Stimulated activated effector memory CD8-positive, alpha-beta T cell treated with anti-CD3 and anti-CD28 coated beads, Interleukin-12 subunit alpha, Interleukin-12 subunit beta, amount 100 ng/mL, for 72 hours (primary cell): Measurements from ENCODE around the gene NKD2.

Experiments
- ATAC-seq: fragments of 150-1000 bp; cut with Tn5 transposase; 2 replicates; pipeline ENCODE4 v1.10.0; 2021
- DNase-seq, 2 donors: peaks; one replicate each; pipeline ENCODE4 v3.0.0; 2021 to 2022; ENCODE audit warnings: low spot score in 2 of 2
- H3K27ac Mint-ChIP-seq: one replicate; pipeline ENCODE4 v1.8.0; 2022; ENCODE audit warnings: mild to moderate bottlenecking, mixed read lengths
- H3K36me3 Mint-ChIP-seq: one replicate; pipeline ENCODE4 v1.8.0; 2022; ENCODE audit warnings: mild to moderate bottlenecking, mixed read lengths
- H3K4me1 Mint-ChIP-seq: one replicate; pipeline ENCODE4 v1.8.0; 2022; ENCODE audit warnings: mixed read lengths
- H3K4me3 Mint-ChIP-seq: one replicate; pipeline ENCODE4 v1.8.0; 2022; ENCODE audit warnings: mild to moderate bottlenecking, mixed read lengths
- H3K9me3 Mint-ChIP-seq: one replicate; pipeline ENCODE4 v1.8.0; 2022; ENCODE audit warnings: mixed read lengths

NKD2 gene

GRCh38 chr5:1043327-1043726 lies 34.7 kb downstream of the NKD2 start:
- DNase-seq = no peak
- H3K36me3 Mint-ChIP-seq = peaks cover 58% of the 10 kb centered on the region
- no peak overlapping the region for H3K4me3 Mint-ChIP-seq
- peaks cover 77% of the 10 kb centered on the region for H3K4me1 Mint-ChIP-seq
- peaks cover 75% of the 10 kb centered on the region for H3K9me3 Mint-ChIP-seq
- H3K27ac Mint-ChIP-seq = peak overlapping the region; percentile 44
- ATAC-seq = no peak

GRCh38 chr5:1044117-1044516 lies 35.5 kb downstream of the NKD2 start:
- Mint-ChIP-seq H3K4me3 (no peak overlapping the region), H3K4me1 (peaks cover 80% of the 10 kb centered on the region), H3K36me3 (peaks cover 58% of the 10 kb centered on the region), H3K27ac (no peak overlapping the region), H3K9me3 (peaks cover 78% of the 10 kb centered on the region)
- DNase-seq (no peak), ATAC-seq (no peak)

DNA sequence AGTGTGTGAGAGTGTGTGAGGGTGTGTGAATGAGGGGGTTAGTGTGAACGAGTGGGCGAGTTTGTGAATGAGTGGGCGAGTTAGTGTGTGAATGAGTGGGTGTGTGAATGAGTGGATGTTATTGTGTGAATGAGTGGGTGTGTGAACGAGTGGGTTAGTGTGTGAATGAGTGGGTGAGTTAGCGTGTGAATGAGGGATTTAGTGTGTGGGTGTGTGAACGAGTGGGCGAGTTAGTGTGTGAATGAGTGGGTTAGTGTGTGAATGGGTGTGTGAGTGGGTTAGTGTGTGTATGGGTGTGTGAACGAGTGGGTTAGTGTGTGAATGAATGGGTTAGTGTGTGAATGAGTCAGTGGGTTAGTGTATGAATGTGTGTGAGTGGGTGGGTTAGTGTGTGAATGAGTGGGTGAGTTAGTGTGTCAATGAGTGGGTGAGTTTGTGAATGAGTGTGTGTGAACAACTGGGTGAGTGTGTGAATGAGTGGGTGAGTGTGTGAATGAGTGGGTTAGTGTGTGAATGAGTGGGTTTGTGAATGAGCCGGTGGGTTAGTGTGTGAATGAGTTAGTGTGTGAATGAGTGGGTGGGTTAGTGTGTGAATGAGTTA lies 37.5 kb downstream of the NKD2 start:
- no peak overlapping the region for H3K4me3 Mint-ChIP-seq
- ATAC-seq = no peak
- DNase-seq = no peak
- H3K9me3 Mint-ChIP-seq = peaks cover 75% of the 10 kb centered on the region
- H3K36me3 Mint-ChIP-seq = peaks cover 58% of the 10 kb centered on the region
- H3K27ac Mint-ChIP-seq = peak overlapping the region; percentile 41
- peaks cover 77% of the 10 kb centered on the region for H3K4me1 Mint-ChIP-seq

GRCh38 chr5:1047332-1047965 lies 38.8 kb downstream of the NKD2 start:
- Mint-ChIP-seq H3K4me1 (peaks cover 63% of the 10 kb centered on the region), H3K27ac (no peak overlapping the region), H3K36me3 (peaks cover 49% of the 10 kb centered on the region), H3K4me3 (no peak overlapping the region), H3K9me3 (peaks cover 61% of the 10 kb centered on the region)
- no peak for ATAC-seq
- DNase-seq = no peak

DNA sequence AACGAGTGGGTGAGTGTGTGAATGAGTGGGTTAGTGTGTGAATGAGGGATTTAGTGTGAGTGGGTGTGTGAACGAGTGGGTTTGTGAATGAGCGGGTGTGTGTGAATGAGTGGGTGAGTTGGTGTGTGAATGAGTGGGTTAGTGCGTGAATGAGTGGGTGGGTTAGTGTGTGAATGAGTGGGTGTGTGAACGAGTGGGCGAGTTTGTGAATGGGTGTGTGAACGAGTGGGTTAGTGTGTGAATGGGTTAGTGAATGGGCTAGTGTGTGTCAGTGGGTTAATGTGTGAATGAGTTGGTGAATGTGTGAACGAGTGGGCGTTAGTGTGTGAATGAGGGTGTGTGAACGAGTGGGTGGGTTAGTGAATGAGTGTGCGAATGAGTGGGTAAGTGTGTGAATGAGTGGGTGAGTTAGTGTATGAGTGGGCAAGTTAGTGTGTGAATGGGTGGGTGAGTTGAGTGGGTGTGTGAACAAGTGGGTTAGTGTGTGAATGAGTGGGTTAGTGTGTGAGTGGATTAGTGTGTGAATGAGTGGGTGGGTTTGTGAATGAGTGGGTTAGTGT lies 39.6 kb downstream of the NKD2 start:
- Mint-ChIP-seq H3K27ac (peak overlapping the region; percentile 20), H3K4me3 (no peak overlapping the region), H3K9me3 (peaks cover 53% of the 10 kb centered on the region), H3K36me3 (peaks cover 41% of the 10 kb centered on the region), H3K4me1 (peaks cover 55% of the 10 kb centered on the region)
- DNase-seq (no peak), ATAC-seq (no peak)

DNA sequence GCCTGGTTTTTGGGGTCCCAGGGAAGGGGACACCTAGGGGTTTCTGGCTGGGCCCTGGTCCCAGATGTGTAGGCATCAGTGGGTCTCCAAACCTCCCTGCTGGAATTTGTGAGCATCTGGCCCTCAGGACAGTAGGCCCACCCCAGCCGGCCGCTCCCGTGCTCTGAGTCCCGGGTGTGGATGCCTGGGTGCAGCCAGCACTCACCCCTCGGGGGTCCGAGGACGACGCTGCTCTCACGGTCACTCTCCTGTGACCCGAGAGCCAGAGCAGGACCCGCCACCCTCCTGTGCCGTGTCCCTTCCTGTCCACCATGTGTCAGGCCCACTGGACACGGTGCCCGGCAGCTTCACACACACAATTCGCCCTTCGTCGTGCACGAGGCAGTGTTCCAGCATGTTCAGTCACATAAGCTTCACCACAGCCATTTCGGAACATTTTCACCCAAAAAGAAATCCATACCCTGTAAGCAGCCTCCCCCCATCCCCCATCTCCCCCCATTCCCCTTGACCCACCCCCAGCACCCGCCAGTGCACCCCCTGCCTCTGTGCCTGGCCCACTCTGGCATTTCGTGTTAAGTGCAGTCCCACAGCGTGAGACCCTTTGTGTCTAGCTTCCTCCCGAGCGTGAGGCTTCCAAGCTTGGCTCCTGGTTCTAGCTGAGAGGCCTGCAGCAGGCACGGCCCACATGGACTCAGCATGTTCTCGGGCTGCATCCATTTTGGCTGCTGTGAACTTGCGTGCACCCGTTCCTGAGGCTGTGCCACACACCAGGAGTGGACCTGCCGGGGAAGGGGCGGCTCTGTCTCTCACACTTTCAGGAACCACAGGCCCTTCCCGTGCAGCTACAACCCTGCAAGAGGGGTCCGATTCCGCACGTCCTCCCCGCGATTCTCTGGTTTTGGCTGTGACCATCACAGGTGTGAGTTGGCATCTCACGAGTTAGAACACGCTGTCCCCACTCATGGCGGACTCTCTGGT lies 40.5 kb downstream of the NKD2 start:
- no peak for ATAC-seq
- H3K36me3 Mint-ChIP-seq = peaks cover 32% of the 10 kb centered on the region
- no peak overlapping the region for H3K4me3 Mint-ChIP-seq
- H3K4me1 Mint-ChIP-seq = peaks cover 46% of the 10 kb centered on the region
- peak overlapping the region; percentile 20 for H3K27ac Mint-ChIP-seq
- DNase-seq = no peak
- peaks cover 44% of the 10 kb centered on the region for H3K9me3 Mint-ChIP-seq

DNA sequence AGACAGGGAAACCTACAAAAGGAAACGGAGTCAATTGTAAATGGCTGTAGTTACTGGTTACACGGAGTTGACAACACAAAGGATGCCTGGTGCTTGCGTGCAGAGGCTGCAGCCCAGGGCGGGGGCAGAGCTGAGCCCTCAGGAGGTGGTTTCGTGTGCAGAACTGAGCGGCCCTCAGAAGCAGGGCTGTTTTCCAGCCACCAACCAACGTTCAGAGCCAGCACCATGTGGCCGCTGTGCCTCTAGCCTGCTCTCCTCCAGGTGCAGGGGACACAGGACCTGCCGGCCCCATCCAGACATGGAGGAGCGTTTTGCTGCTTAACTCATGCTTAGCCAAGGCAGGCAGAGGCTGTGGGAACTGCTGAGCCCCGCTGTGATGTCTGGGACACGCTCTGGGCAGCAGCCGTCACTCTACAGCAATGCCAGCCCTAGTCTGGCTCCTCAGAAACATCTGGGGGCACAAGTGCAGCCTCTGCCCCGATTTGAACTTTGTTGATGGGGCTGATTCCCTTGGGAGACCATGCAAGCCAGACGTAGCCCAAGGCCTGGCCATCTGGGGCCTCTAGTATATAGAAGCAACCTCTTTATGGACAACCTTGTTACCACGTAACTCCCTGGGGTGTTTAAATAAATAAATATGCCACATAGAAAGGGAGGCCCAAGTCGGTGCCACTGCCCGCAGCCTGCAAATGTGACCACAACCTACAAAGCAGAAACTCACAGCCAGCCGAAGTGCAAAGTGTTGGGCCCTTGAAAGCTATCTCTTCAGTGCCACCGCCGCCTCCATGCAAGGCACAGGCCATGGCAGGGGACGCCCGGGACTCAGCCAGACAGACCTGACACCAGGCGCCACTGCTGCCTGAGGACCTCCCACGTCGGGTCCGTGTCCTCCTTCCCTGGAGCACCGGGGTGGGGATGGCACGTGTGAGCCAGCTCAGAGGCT lies 42.1 kb downstream of the NKD2 start:
- peaks cover 17% of the 10 kb centered on the region for H3K36me3 Mint-ChIP-seq
- H3K4me3 Mint-ChIP-seq = no peak overlapping the region
- DNase-seq (no peak), ATAC-seq (no peak)
- no peak overlapping the region for H3K27ac Mint-ChIP-seq
- peaks cover 29% of the 10 kb centered on the region for H3K9me3 Mint-ChIP-seq
- H3K4me1 Mint-ChIP-seq = peaks cover 30% of the 10 kb centered on the region

GRCh38 chr5:1051366-1051720 lies 42.7 kb downstream of the NKD2 start:
- Mint-ChIP-seq H3K36me3 (peaks cover 12% of the 10 kb centered on the region), H3K4me1 (peaks cover 24% of the 10 kb centered on the region), H3K27ac (no peak overlapping the region), H3K9me3 (peaks cover 22% of the 10 kb centered on the region), H3K4me3 (no peak overlapping the region)
- DNase-seq (no peak), ATAC-seq (no peak)

GRCh38 chr5:1052076-1052475 lies 43.5 kb downstream of the NKD2 start:
- Mint-ChIP-seq H3K4me1 (peaks cover 16% of the 10 kb centered on the region), H3K9me3 (peaks cover 15% of the 10 kb centered on the region), H3K27ac (peak overlapping the region; percentile 61), H3K4me3 (no peak overlapping the region), H3K36me3 (peaks cover 9% of the 10 kb centered on the region)
- ATAC-seq = no peak
- DNase-seq = no peak

DNA sequence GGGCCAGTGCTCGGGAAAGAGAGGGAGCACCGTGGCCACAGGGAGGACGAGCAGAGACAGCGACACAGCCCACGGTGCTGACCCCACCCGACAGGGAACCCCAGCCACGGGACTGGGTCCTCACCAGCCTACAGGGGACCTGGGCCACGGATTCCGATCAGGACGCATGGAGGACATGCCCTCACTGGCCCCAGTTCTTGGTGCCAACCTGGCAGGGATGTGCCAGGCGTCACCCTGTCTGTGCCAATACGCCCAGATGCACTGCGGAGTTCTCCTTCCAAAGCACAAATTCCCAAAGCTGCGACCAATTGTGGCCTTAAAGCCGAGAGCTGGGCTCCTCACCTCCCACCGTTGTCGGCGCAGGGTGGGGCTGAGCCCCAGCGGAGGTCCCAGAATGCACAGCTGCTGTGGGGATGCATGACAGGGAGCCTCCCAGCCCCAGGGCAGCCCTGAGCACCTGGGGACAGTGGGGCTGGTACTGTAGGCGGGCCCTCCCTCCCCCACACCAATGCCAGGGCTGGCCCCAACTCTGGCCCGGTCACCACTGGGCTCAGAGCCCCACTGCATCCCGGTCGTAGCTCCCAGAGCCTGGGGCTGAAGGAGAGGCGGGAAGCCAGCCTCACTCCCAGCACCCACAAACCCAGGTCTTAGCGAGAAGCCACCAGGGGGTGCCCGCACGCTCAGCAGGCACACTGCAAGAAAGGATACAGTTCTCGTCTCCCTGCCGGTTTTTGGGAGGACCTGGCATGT lies 44.2 kb downstream of the NKD2 start:
- Mint-ChIP-seq H3K27ac (peak overlapping the region; percentile 61), H3K4me1 (peaks cover 9% of the 10 kb centered on the region), H3K36me3 (peaks cover 2% of the 10 kb centered on the region)

GRCh38 chr5:1053391-1054017 lies 44.9 kb downstream of the NKD2 start:
- no peak for ATAC-seq
- Mint-ChIP-seq H3K36me3 (no peaks in the 10 kb centered on the region), H3K4me3 (no peak overlapping the region), H3K27ac (no peak overlapping the region), H3K9me3 (peaks cover under 1% of the 10 kb centered on the region), H3K4me1 (peaks cover 2% of the 10 kb centered on the region)
- DNase-seq = no peak

More for the DNA sequence above, 44.2 kb downstream of the NKD2 start:
- ATAC-seq = no peak
- Mint-ChIP-seq H3K4me3 (no peak overlapping the region), H3K9me3 (peaks cover 8% of the 10 kb centered on the region)
- no peak for DNase-seq

DNA sequence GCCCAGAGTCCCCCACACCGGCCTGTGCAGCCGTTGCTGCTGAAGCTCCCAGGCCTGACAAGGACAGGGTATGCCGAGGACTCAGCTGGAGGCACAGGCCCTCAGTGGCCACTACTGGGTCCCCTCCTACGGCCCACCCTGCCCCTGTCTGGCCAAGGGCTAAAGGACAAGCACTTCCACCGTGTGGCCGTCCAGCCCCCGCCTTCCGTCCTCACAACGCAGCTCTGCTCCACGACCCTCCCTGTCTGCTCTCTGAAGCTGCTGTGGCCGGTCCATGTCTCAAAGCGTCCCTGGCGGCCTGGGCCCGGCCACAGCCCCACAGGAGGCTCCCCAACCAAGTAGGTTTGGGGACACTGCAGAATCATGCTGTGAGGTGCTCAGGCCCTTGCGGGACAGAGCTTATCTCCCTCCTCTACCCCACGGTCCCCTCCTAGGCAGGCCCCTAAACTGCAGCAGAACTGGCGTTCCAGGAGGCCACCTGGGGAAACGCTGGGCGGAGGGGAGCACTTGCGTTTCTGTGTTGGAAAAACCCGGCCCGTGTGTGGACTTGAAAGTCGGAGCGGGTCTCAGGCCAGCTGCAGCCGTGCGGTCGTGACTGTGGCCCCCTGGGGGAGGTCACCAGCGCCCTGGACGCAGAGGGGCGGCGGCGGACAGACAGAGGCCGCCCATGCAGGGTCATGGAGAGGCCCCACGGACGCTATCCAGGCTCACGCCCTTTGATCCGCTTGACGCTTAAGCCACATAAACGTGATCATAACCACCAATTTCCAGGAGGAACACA lies 45.6 kb downstream of the NKD2 start:
- DNase-seq (no peak), ATAC-seq (no peak)
- Mint-ChIP-seq H3K4me1 (no peaks in the 10 kb centered on the region), H3K9me3 (no peaks in the 10 kb centered on the region), H3K36me3 (no peaks in the 10 kb centered on the region), H3K27ac (no peak overlapping the region), H3K4me3 (no peak overlapping the region)
